GM18498 (cell line): ENCODE results near the gene PLBD2.

Experiments
- ATAC-seq: cut with Tn5 transposase; IDR thresholded peaks from one replicate; pipeline ENCODE4 v1.9.1; 2021; ENCODE audit warnings: mild to moderate bottlenecking, moderate library complexity; ENCODE audit not compliant: unreplicated experiment

PLBD2 gene

DNA sequence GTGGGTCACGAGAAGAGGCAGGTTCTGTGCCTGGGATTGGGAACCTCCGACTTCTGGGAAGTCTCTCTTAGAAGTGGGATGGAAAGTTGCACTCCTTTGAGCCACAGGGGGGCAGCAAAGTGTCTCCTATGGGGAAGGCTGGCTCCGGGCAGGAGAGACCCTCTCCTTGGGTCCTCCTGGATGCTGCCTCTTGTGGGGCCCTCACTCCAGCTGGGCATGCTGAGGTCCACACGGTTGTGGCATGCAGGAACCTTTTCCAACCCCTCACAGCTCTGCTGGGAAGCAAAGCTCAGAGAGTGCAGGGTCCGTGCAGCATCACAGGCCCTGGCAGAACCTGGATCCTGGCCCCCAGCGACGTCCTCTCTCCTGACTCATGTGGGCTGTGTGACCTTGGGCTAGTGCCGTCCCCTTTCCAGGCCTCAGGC is 81.2 kb downstream of the PLBD2 start:
- ATAC-seq: no peak

DNA sequence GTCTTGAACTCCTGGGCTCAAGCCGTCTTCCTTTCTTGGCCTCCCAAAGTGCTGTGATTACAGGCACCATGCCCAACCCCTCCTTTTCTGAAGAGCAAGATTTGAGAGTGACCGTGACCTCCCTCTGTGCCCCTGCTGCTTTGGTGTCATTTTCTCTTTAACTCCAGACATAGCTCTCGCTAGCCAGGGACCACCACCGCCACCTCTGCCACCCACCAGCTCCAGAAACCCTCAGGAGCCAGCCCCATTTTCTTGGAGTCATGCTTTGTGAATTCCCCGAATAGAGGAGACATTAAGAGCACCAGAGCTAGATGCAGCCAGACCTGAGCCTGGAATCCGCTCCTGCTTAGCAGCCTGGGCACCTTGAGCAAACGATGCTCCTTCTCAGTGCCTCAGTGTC is 81.9 kb downstream of the PLBD2 start:
- no peak for ATAC-seq
